ENCODE measurements around the gene SDC3. TPM values are rescaled to one million over a fixed set of nuclear protein-coding genes. Genes with fewer than 3 reads are reported as not detected.

SDC3 gene
- total RNA-seq, 1 donor from 2014 or later = 128 TPM

- no peak for DNase-seq (ENCODE audit: low spot score)
Observed at GRCh38 chr1:30890502-30891226, 17.9 kb downstream of the SDC3 start.

GRCh38 chr1:30889511-30889910, 19.0 kb downstream of the SDC3 start:
- no peak for DNase-seq (ENCODE audit: low spot score)

- DNase-seq (ENCODE audit: low spot score) = no peak
Observed at GRCh38 chr1:30888975-30889374, 19.6 kb downstream of the SDC3 start.

GRCh38 chr1:30888391-30888790, 20.2 kb downstream of the SDC3 start:
- peak; percentile 69 for DNase-seq (ENCODE audit: low spot score)

GRCh38 chr1:30887485-30888315, 20.9 kb downstream of the SDC3 start:
- no peak for DNase-seq (ENCODE audit: low spot score)

- DNase-seq (ENCODE audit: low spot score) = no peak
Observed at GRCh38 chr1:30886710-30887428, 21.7 kb downstream of the SDC3 start.

GRCh38 chr1:30885570-30886522, 22.7 kb downstream of the SDC3 start:
- DNase-seq (ENCODE audit: low spot score) = no peak

GRCh38 chr1:30884723-30885122, 23.8 kb downstream of the SDC3 start:
- no peak for DNase-seq (ENCODE audit: low spot score)

GRCh38 chr1:30883389-30884172, 25.0 kb downstream of the SDC3 start:
- DNase-seq (ENCODE audit: low spot score) = no peak

GRCh38 chr1:30882678-30883388, 25.7 kb downstream of the SDC3 start:
- DNase-seq (ENCODE audit: low spot score) = no peak

- no peak for DNase-seq (ENCODE audit: low spot score)
Observed at GRCh38 chr1:30881319-30882181, 27.0 kb downstream of the SDC3 start.

GRCh38 chr1:30880678-30881318, 27.8 kb downstream of the SDC3 start:
- DNase-seq (ENCODE audit: low spot score) = no peak

- no peak for DNase-seq (ENCODE audit: low spot score)
Observed at GRCh38 chr1:30879940-30880677, 28.4 kb downstream of the SDC3 start.

GRCh38 chr1:30879126-30879786, 29.3 kb downstream of the SDC3 start:
- no peak for DNase-seq (ENCODE audit: low spot score)

- DNase-seq (ENCODE audit: low spot score) = no peak
Observed at GRCh38 chr1:30878559-30878958, 30.0 kb downstream of the SDC3 start.

GRCh38 chr1:30878016-30878415, 30.5 kb downstream of the SDC3 start:
- no peak for DNase-seq (ENCODE audit: low spot score)

Data from mucosa of gallbladder (tissue), 1 donor.